IPS-11a (cell line): Measurements from ENCODE around the gene PRODH2.
A peak's percentile ranks its signal among the peaks of the same experiment; 100 is the strongest.

ENCODE experiments used
- H3K4me3 ChIP-seq: one replicate; pipeline ENCODE4 v1.5.1; 2013; ENCODE audit warnings: low read depth, low read length, control low read depth

Gene PRODH2

GRCh38 chr19:35764432-35765315 lies 48.0 kb downstream of the PRODH2 start:
- H3K4me3 ChIP-seq, result no peak overlapping the region

- H3K4me3 ChIP-seq, result no peak overlapping the region
These were observed 51.8 kb downstream of the PRODH2 start for GRCh38 chr19:35760711-35761349.

- H3K4me3 ChIP-seq, result no peak overlapping the region
These were observed 52.9 kb downstream of the PRODH2 start for GRCh38 chr19:35759697-35760096.

- peak within 1 kb of the TSS; percentile 99 for H3K4me3 ChIP-seq
These were observed 54.7 kb downstream of the PRODH2 start, which contains the start of gene PROSER3 for GRCh38 chr19:35757749-35758608. Gene PROSER3, plus strand, starts transcription at chr19:35758176. Its CDS starts 40 bp downstream, at chr19:35758216.

- H3K4me3 ChIP-seq, result peak overlapping the region; percentile 99
These were observed 55.4 kb downstream of the PRODH2 start for GRCh38 chr19:35757231-35757748.

- peak within 1 kb of the TSS; percentile 99 for H3K4me3 ChIP-seq
These were observed 56.0 kb downstream of the PRODH2 start, which contains the start of gene HSPB6 for GRCh38 chr19:35756377-35757230. Gene HSPB6, minus strand, starts transcription at chr19:35757029. Its CDS starts 21 bp downstream, at chr19:35757008.

GRCh38 chr19:35755550-35756376 lies 56.9 kb downstream of the PRODH2 start:
- H3K4me3 ChIP-seq, result peak overlapping the region; percentile 37

GRCh38 chr19:35755131-35755549 lies 57.5 kb downstream of the PRODH2 start:
- H3K4me3 ChIP-seq, result peak overlapping the region; percentile 37

- H3K4me3 ChIP-seq, result no peak overlapping the region
These were observed 58.1 kb downstream of the PRODH2 start for GRCh38 chr19:35754370-35755130.

GRCh38 chr19:35753634-35754369 lies 58.8 kb downstream of the PRODH2 start:
- no peak overlapping the region for H3K4me3 ChIP-seq

GRCh38 chr19:35752746-35753350 lies 59.8 kb downstream of the PRODH2 start:
- H3K4me3 ChIP-seq, result no peak overlapping the region

- no peak overlapping the region for H3K4me3 ChIP-seq
These were observed 60.6 kb downstream of the PRODH2 start for GRCh38 chr19:35751839-35752745.

GRCh38 chr19:35750167-35750566 lies 62.5 kb downstream of the PRODH2 start:
- no peak overlapping the region for H3K4me3 ChIP-seq
